Hepatocyte (in vitro differentiated cells): ENCODE results near the gene DOK1.

Experiments
- EZH2 ChIP-seq: fragments of 200-600 bp; sonication (generic); IDR thresholded peaks from 2 replicates; pipeline ENCODE4 v1.6.1; 2016; ENCODE audit warnings: antibody characterized with exemption, mild to moderate bottlenecking, borderline replicate concordance
- EZH2phosphoT487 ChIP-seq: fragments of 200-600 bp; sonication (generic); IDR thresholded peaks from one replicate; pipeline ENCODE4 v1.6.1; 2018; ENCODE audit warnings: antibody characterized with exemption, mild to moderate bottlenecking, low read depth, moderate library complexity; ENCODE audit not compliant: unreplicated experiment, severe bottlenecking

GRCh38 chr2:74573747-74574562, 19.4 kb downstream of the DOK1 start:
- TF ChIP-seq EZH2phosphoT487: no peak
- TF ChIP-seq EZH2: no peak
